Kidney epithelial cell (primary cell): ENCODE data around the gene RPL9. TPM values are rescaled to one million over a fixed set of nuclear protein-coding genes. Genes with fewer than 3 reads are reported as not detected.
"Not testable (repeated sequence)": the region's sequence is repeated elsewhere in the genome, so short reads cannot be mapped to it uniquely, and the experiment has no call there.

ENCODE experiments used
- DNase-seq: peaks from one replicate; pipeline ENCODE4 v3.0.0-alpha.2; 2010; ENCODE audit warnings: low read depth
- H3K27me3 ChIP-seq: 2 replicates; pipeline ENCODE4 v1.6.0; 2011; ENCODE audit warnings: low read length; ENCODE audit not compliant: control insufficient read depth, insufficient read depth
- H3K36me3 ChIP-seq: 2 replicates; pipeline ENCODE4 v1.5.1; 2011; ENCODE audit warnings: low read length; ENCODE audit not compliant: control insufficient read depth, insufficient read depth
- H3K4me3 ChIP-seq: 2 replicates; pipeline ENCODE4 v1.5.1; 2011; ENCODE audit warnings: low read depth, mild to moderate bottlenecking, control low read depth, low read length
- total RNA-seq: library from RNA; depleted of rRNA; stranded (reverse); fragments of >200 nt; gene quantifications from 2 replicates; pipeline ENCODE4 v1.2.3, GENCODE V29; 2015
- TF ChIP-seq, protein P1 (sequence below): IDR thresholded peaks from 2 replicates; pipeline ENCODE4 v1.5.1; 2011; ENCODE audit warnings: mild to moderate bottlenecking, moderate library complexity, low read length, control low read depth, inconsistent platforms; ENCODE audit not compliant: insufficient read depth, poor library complexity, severe bottlenecking

RPL9 gene
- total RNA-seq, 1 donor from 2014 or later = 6,223 TPM

GRCh38 chr4:39435659-39436563, 22.8 kb downstream of the RPL9 start:
- H3K4me3 ChIP-seq = no peak overlapping the region
- TF ChIP-seq, protein P1, sequence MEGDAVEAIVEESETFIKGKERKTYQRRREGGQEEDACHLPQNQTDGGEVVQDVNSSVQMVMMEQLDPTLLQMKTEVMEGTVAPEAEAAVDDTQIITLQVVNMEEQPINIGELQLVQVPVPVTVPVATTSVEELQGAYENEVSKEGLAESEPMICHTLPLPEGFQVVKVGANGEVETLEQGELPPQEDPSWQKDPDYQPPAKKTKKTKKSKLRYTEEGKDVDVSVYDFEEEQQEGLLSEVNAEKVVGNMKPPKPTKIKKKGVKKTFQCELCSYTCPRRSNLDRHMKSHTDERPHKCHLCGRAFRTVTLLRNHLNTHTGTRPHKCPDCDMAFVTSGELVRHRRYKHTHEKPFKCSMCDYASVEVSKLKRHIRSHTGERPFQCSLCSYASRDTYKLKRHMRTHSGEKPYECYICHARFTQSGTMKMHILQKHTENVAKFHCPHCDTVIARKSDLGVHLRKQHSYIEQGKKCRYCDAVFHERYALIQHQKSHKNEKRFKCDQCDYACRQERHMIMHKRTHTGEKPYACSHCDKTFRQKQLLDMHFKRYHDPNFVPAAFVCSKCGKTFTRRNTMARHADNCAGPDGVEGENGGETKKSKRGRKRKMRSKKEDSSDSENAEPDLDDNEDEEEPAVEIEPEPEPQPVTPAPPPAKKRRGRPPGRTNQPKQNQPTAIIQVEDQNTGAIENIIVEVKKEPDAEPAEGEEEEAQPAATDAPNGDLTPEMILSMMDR = peak; percentile 19
- H3K36me3 ChIP-seq = no peaks in the 10 kb centered on the region
- DNase-seq = no peak
- no peaks in the 10 kb centered on the region for H3K27me3 ChIP-seq

DNA sequence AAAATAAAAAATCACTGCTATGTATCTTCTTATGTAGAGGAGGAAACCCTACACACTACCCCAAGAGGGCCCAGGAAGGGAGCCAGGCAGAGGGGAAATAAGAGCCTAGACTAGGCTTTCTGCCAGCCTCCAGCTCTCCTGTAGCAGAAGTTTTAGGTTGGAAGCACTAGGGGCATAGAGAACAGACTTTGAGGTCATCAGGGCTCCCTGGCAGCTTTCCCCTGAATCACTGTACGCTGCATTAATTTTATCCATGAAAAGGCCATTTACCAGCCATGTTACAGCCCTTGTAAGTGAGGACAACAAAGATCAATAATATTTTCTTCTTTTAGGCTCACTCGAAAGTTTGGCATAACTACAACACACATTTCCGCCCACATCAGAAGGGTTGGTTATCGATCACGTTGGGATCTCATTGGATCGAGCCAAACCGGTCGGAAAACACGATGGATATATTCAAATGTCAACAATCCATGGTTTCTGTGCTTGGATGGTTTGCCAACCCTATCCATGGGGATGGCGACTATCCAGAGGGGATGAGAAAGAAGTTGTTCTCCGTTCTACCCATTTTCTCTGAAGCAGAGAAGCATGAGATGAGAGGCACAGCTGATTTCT, 24.7 kb downstream of the RPL9 start:
- Histone ChIP-seq H3K4me3 (no peak overlapping the region), H3K27me3 (no peaks in the 10 kb centered on the region), H3K36me3 (no peaks in the 10 kb centered on the region)
- DNase-seq = no peak
- TF ChIP-seq, protein P1 = no peak

DNA sequence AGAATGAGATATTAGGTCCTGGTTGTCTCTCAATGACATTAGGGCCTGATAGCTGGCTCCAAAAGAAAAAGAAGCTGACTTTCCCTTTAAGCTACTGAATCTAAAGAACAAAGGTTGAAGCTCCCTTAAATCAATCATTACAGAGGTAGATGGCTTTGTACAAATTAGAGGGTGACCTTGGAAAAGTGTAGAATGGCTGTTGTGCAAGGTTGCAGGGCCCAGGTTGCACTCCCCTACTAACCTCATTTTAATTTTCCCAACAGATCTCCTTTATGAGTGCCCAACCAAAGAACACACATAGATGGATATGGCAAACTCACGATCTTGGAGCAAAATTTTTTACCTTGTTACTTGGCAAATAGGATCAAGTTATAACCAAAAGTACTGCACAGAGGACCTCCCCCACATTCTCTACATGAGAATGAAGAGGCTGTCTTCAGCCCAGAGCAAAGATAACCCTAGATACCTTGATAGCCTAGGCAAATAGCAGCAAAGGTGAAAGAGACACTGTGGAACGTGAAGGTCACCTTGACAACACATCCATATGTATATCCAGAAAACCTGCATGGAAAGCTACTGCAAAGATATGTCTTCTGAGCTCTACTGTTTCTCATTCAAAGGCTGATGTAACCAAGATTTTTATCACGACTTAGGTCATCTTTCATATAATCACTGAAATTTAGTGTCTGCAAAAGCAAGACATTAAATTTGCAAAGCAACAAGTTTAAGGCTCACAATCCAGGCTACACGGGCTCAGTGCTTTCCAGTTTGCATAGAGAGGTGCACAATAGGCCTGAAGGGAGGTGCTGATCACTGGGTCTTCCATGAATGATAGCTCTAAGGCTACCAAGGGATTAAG, 29.0 kb downstream of the RPL9 start:
- no peaks in the 10 kb centered on the region for H3K27me3 ChIP-seq
- H3K4me3 ChIP-seq = no peak overlapping the region
- DNase-seq = no peak
- TF ChIP-seq, protein P1 = no peak
- no peaks in the 10 kb centered on the region for H3K36me3 ChIP-seq

DNA sequence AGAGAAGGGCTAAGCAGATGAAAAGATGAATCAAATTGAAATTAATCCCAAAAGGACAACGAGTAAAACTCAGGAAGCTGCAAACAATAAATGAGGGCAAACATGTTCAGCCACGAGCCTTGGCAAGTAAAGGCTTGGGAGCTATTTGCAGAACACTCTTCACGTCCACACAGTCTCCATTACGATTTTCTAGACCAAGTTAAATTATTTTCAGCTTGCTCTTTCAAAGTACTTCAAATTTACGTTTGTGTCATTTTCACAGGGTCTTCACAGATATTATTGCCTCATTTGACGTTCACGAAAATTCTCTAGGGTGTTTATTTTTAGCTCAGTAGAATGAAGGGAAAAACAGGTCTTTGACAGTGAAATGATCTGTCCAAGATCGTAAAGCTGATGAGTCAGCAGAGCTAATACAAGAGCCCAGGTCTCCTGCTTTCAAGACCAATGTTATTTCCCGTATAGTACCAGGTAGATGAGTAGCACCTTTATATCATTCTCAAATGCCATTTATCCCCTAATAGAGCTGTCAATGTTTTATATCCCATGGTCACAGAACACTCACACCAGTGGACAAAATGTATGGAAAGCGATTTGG, 31.1 kb downstream of the RPL9 start:
- H3K36me3 ChIP-seq = no peaks in the 10 kb centered on the region
- H3K4me3 ChIP-seq = no peak overlapping the region
- no peaks in the 10 kb centered on the region for H3K27me3 ChIP-seq
- no peak for DNase-seq
- TF ChIP-seq, protein P1 = no peak

DNA sequence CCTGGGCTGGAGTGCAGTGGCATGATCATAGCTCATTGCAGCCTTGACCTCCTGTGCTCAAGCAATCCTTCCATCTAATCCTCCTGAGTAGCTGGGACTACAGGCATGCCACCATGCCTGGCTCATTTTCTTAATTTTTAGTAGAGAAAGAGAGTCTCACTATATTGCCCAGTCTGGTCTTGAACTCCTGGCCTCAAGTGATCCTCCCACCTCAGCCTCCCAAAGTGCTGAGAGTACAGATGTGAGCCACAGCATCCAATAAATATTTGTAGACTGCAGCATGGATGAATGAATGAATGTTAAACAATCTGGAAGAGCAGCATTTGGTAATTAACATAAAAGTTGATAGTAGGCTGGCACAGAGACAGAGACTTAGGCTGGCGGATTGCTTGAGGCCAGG, 32.0 kb downstream of the RPL9 start:
- Histone ChIP-seq H3K4me3 (no peak overlapping the region), H3K36me3 (no peaks in the 10 kb centered on the region), H3K27me3 (no peaks in the 10 kb centered on the region)
- TF ChIP-seq, protein P1 = no peak
- DNase-seq = no peak

DNA sequence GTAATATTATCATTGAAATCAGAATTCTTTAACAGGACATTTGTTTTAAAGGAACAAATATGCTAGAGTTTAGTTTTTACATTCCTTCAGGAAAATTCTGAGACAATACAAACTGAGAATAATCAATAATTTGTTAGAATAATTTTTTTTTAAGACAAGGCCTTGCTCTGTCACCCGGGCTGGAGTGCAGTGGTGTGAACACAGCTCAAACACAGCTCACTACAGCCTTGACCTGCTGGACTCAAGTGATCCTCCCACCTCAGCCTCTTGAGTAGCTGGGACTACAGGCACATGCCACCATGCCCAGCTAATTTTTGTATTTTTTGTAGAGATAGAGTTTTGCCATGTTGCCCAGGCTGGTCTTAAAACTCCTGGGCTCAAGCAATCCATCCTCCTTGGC, 33.4 kb downstream of the RPL9 start:
- not testable (repeated sequence) for H3K36me3 ChIP-seq, DNase-seq, H3K27me3 ChIP-seq, H3K4me3 ChIP-seq
